Stimulated activated CD8-positive, alpha-beta memory T cell treated with anti-CD3 and anti-CD28 coated beads, Interleukin-7, amount 100 ng/mL, for 48 hours (primary cell): ENCODE data around the gene CBLB.
A peak's percentile ranks its signal among the peaks of the same experiment; 100 is the strongest.

Source experiments
- DNase-seq, 2 donors: peaks; one replicate each; pipeline ENCODE4 v3.0.0-alpha.2; 2020; ENCODE audit warnings: low read depth in 1 of 2; ENCODE audit errors: extremely low read depth in 1 of 2

The CBLB gene

DNA sequence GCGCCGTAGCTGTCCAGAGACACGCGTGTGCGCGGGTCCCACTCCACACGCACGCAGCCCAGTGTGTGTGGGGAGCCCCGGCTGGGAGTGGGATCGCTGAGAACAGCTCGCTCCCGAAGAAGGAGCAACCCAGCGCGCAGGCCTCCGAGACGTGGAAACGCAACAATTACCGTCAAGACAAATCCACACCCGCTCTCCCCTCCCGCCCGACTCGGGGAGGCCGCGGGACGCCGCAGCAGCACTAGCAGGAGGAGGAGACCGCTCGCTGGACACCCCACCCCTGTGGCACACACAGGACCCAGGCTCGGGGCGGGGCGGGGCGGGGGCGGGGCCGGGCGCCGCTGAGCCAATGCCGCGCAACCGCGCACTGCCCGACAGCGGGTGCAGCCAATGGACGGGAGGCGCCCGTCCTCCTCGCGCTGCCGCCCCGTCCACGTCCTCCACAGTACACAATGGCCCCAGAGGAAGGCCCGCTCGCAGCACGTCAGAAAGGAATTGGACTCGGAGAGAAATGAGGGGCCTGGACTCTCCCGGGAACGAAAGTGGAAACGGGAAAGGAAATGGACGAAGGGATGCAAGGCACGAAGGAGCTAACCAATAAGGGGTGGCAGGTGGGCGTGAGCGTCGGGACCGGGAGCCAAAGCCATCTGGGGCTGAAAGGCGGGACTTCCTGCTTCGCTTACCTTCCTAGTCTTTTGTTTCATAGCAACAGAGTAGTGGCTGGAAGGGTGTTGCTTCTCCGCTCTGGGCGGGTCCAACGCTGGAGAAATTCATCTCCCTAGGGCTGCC lies at the start of gene CBLB:
TSS of gene CBLB (minus strand) at position 271 of the 789 bp plus-strand sequence. CDS start 1,435 bp downstream, outside the sequence.
- peak; percentile 76 to 79 for DNase-seq

DNA sequence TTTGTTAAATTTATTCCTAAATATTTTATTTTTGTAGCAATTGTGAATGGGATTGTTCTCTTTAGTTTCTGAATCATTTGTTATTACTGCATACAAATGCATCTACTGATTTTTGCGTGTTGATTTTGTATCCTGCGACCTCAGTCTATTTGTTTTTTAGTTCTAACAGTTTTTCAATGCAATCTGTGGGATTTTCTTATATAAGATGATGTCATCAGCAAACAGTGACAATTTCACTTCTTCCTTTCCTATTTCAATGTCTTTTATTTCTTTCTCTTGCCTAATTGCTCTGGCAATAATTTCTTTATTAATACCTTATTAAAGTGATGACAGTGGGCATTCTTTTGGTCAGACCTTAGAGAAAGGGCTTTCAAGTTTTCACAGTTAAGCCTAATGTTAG lies 48.0 kb upstream of the CBLB start:
- DNase-seq = no peak

DNA sequence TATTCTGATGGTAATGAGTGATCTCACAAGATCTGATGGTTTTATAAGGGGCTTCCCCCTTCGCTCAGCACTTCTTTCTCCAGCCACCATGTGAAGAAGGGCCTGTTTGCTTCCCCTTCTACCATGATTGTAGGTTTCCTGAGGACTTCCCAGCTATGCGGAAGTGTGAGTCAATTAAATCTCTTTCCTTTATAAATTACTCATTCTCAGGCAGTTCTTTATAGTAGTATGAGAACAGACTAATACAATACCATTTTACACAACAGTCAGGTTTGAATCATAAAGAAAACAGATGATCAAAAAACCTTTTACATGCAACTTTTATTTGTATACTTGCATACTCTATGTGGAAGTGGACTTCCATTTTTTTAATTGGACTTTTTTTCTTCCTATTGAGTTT lies 46.7 kb upstream of the CBLB start:
- no peak for DNase-seq

DNA sequence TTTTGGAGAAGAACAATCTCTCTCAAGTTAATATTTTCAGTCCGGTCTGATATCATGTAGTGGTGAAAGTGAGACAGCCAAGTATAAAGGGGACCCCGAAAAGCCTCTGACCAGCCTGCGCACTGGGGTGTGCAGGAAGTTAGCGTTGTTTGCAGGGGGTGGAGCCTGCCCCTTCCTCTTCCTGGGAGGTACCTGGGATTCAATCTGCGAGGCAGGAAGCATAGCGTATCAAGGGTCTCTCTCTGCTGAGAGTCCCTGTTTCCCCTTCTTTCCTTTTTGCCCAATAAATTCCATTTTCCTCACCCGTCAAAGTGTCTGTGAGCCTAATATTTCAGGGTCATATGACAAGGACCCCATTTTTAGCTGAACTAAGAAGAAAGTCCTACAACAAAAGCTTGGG lies 44.8 kb upstream of the CBLB start:
- no peak for DNase-seq

DNA sequence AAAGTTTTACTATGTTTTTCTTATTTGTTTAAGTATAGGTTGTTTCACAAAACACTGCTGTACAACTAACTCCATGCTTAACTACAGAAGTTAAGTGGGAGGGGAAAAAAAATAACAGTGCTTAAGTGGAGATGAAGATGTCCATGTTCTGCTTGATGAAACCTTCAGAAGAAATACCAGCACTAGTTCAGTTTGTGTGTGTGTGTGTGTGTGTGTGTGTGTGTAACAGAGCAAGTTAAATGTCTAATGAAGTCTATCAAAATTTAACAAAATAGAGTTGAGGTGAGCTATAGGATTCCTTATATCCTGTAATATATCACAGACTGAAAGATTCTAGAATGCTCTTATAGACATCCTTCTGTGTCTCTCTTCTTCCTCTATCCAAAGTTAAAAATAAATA lies 44.1 kb upstream of the CBLB start:
- DNase-seq = no peak

DNA sequence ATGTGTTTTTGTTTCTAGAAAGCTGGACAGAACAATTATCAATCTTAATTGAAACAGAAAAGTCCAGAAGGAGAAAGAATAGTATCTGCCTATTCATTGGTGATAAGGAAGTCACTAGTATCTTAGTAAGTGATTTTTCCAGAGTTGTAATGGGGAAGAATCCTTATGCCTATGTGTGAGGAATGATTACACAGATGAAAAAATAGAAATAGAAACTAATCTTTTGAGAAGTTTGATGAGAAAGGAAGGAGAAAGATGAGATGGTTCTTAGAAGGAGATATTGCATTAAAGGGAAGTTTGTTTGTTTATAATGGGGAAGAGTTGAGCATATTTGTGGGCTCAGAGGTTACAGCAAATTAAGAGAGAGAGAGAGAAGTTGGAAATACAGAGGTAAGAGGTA lies 42.7 kb upstream of the CBLB start:
- no peak for DNase-seq

DNA sequence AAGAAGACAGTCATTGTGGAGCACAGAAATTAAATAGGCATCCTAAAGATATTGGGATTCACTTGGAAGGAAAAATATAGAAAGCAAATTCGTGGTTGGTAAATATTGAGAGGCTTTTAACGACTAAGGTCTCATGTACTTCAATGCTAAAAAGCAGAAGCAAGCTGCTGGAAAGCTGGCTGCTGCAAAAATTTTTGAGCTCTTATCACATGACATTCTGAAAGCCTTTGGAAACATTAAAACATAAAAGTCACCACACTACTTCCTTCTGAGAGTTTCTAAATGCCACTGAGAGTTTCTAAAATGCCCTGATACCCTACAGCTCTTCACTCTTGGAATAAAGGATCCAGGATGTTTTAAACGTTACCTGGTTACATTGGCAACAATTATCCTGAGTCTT lies 39.0 kb upstream of the CBLB start:
- no peak for DNase-seq

DNA sequence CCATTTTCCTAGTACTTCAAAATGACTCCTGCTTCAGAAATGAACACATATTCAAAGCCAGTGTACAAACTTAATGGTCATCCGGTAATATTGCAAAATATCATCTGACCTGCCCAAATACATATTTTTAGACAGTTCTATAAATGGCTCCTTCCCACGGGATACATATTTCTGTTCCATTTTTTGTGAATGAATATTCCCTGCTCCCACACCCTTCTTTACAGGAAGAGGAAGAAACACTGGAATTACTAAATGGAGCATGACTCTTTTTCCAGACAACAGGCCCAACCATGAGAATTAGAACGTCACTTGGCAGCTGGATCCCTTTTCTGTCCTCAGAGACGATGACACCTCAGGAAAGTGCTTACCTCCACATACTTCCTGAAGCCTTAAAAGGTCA lies 38.0 kb upstream of the CBLB start:
- DNase-seq = no peak

DNA sequence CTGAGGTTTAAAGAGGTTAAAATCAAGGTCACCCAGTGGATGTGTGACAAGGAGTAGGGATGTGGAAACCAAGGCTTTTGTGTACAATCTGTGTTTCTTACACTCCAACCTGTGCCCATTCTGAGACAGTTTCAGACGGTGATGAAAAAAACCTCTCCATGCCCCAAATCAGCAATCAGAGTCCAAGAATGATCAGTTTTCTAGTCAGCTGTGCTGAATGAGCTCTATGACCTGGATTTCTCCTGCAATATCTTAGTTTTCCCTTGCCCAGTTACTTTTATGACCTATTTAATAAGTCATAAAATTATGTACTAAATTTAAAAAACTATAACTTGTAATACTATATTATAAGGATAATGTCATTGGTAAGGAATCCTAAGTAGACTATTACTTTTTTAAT lies 37.5 kb upstream of the CBLB start:
- DNase-seq = no peak

DNA sequence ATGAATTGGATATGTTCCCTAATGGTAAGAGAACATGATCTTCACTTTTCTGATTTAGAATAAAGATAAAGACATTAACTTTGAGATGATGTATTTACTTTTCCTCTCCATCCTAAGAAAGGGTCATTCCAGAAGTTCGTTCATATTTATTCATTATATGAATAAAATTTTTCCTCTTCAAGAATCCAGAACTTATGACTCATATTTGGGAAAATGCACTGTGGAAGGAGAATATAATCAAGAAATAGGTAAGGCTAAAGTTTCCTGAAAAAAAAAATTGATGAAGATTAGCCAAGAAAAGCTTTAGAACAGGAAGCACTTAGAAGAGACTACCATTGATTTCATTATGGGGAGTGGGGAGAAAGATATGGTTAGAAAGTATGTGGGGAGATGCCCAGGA lies 36.5 kb upstream of the CBLB start:
- no peak for DNase-seq

DNA sequence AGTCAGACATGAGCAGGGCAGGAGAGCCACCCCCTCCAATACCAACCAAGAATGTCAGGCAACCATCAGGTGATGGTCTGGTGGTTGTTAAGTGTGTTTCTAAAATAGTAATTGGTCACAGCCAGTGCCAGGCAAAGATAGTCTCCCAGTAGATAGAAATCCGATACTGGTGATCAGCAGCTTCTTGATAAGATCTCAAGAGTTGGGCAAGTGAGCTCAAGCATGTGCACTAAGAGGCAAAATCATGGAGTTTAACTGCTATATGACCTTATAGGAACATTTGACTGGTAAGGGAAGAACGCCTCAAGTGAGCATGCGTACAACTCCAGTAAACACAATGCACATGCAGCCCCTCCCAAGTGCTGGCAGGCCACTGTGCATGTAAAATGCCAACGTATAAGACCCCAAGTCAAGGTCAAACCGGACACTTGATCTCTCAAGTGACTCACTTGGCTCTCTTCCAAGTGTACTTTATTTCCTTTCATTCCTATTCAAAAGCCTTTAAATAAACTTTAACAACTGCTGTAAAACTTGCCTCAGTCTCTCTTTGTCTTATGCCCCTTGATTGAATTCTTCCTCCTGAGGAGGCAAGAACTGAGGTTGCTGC lies 36.0 kb upstream of the CBLB start:
- no peak for DNase-seq

DNA sequence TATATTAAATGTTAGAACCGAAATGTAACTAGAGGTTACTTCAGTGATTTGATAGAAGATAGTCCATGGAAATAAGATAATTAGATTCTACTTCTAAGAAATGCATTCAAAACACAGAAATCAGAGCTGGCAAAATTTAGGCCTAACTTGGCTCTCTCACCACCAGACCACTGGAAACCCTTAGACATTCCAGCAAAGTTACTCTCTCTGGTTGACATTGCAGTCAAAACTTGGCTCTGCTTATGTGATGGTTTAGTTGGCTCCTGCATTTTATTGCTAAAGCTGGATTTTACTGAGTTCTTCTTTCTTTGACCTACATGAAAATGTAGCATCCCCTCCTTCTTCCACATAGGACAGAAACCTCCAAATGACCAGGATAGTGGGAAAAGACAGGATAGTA lies 35.4 kb upstream of the CBLB start:
- DNase-seq = no peak

DNA sequence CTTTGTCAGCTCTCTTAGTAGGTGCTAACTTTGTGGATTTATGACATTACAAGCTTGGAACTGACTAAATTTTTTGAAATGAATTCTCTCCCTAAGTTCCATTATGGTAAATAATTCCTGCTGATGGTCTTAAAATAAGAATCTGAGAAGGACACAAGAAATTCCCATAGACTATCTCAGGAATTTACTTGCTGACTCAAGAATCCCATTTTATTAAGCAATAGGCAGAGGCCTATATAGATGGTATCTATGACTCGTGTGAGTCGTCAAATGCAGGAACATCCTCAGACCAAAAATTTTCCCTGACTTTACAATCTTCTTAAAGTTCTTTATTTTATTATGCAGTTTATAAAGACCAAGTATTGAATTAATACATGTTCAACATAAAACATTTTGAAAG lies 30.7 kb upstream of the CBLB start:
- DNase-seq = no peak

DNA sequence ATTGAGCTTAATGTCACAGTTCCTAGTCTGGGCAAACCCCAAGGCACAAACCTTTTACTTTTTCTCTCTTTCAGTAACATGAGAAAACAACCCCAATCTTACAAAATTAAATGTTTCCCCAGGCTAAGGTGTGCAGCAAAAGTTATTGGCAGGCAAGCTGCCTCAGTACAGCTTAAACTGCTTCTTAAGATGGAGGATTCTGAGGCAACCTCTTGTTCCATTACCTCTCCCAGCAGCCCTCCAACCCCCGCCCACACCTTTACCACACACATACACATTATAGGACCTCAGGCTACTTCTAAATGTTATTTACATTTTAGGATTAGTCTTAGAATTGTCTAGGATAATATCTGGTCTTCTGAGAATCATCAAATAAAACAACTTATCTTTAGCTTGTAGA lies 22.3 kb upstream of the CBLB start:
- no peak for DNase-seq

DNA sequence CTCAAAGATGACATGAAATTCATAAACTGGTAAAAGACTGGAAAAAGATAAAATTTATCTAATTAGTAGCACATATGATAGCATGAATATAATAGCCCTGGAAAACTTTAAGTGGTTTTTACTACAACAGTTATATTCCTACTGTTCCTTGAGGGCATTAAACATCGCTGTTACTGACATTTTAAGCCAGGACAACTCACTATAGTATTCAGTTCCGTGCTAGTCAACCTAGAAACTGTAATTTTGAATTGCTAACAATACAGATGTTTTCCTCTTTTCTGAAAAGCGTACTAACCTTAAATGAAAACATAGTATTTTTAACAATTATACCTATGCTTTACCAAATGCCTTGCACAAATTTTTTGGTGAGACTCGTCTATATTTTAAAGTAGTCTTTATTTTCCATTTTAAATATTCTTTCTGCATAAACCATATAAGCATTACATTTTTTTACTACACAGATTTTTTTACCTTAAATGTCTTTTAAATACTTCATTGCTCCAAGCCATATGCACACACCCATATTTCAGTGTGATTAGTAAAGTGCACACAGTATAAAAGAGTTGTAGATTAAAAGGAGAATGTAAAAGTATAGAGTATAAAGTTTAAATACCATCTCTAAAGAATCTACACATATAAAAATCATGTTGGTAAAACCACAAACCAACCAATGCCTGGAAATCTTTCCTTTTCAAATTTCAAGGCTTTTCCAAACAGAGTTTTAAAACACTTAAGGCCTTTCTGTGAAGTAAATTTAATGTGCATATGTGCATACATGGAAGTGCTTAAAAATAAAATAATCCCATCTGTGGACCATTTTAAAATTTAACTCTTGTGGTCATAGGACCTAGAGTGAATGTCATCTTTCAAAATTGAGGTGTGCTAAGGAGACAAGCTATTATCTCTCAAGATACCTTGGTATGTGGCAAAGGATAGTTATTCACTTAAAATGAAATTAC lies 20.1 kb upstream of the CBLB start:
- DNase-seq = no peak

DNA sequence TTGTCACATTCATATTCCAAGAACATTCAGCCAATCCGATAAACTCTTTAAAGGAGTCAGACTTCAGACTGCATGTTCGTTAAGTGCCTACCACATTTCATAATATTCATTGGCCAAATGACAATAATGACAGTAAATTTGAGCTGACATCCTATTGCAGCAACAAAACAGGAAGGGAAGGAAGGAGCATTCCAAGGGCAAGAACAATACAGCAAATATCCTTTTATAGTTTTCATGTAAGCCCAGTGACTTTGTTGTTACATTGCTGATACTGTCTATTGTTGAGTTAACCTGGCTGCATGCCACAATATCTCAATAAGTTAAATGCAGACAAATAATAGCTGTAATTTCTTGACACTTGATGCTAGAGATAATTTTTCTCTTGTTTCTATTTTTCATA lies 16.4 kb upstream of the CBLB start:
- DNase-seq = no peak

DNA sequence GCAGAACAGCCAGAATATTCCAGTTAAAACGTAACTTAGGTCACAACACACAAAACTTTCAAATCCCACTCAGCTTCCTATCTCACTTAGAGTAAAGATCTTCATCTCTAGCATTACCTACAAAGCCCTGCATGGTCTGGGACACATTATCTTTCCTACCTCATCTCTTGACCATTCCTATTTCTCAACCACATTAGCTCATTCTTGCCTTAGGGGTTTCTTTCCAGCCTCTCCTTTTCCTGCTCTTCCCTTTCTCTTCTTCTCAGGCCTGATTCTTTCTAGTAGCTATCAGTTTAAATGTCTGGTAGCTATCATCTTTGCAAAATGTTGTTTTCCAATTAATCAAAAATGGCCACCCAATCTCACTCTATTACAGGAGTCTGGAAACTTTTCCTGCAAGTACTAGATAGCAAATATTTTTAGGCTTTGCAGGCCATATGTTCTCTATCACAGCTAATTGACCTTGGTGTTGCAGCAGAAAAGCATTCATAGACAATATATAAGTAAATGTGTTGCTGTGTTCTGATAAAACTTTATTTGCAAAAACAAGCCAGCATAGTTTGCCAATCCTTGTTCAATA lies 15.1 kb upstream of the CBLB start:
- DNase-seq = no peak

DNA sequence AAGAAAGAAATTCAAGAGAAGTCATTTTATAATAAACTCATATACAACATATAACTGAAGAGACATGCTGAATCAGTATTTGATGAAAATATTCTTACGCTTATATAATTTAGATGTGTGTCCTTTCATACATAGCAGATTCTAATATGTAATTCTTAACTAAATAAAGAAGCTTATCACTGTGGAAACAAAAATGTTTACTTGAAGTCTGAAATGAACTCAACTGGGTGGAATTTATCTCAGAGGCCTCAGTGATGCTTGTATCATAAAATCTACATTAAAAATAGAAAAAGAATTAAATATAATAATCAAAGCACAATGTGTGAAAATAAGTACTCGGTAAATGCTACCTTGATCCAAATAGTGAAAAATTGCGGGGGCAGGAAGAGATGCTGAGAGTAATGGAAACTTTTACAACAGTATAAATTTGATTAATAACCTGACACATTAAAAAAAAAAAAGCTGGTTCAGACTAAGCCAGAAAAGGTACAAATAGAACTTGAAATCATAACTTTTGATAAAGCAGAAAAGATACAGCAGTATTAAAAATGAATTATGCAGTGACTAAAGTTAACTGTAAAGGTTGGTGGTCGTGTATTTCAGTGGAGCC lies 12.0 kb upstream of the CBLB start:
- DNase-seq = no peak

DNA sequence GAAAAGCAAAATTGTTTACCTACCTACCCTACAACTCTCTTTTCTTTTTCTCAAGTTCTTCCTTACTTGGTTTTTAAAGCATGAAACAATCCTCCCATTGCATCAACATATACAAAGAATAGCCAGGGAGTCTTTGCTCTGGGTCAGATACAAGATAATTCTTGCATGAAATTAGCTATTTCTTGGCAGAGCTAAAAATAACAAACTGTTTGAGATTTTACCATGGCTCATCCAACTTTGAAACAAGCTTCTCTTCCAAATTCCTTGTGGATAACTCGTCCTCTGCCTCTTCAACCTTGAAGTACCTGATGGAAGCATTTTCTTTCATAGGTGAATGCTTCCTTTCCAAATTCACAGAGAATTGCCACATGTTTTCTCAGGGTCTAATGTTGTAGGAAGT lies 9.2 kb upstream of the CBLB start:
- no peak for DNase-seq

DNA sequence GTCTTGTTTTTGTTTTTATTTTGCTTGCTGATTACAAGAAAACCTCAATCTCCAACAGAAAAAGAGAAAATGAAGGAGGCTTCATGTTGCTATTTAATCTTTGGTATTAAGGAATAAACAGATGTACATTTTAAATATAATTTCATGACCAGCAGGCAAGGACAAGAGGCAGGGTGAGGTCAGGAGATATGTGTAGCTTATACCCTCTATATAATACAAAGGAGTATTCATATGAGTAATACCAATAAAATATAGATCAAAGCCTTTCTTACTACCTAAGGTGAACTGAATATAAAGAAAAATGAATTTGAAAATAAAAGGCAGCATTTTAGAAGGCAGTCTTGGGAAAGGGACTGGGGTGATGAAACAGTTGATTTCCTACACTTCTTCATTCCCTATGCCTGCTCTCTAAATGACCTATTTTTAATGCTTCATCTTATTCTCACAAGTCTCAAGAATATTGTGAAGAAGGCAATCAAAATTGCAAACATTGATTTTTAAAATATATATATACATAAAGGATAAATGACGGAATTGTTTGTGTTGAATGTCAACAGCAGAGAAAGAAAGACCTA lies 8.6 kb upstream of the CBLB start:
- DNase-seq = no peak
